Adrenal gland (tissue), 5 donors: ENCODE results near the gene STMN1.
A peak's percentile ranks its signal among the peaks of the same experiment; 100 is the strongest.

Experiments
- POLR2A ChIP-seq, 2 donors: fragments of 450-650 bp; IDR thresholded peaks; one replicate each; pipeline ENCODE4 v1.6.1; 2017; ENCODE audit warnings: antibody characterized with exemption in 2 of 2, mild to moderate bottlenecking in 2 of 2, moderate library complexity in 1 of 2
- TF ChIP-seq, protein P1 (sequence below), 6 experiments: fragments of 450-650 bp in 4 of 6; fragments of 200-600 bp in 2 of 6; sonication (generic) in 1 of 6; IDR thresholded peaks; 1 replicate in 5 of 6; 2 replicates in 1 of 6; pipeline versions ENCODE4 v1.5.1 to v1.8.0; 2016 to 2021; ENCODE audit warnings: antibody characterized with exemption in 6 of 6, mild to moderate bottlenecking in 2 of 6, moderate library complexity in 1 of 6
- donor health status: DM: no; HTN: no; CAD: no.

DNA sequence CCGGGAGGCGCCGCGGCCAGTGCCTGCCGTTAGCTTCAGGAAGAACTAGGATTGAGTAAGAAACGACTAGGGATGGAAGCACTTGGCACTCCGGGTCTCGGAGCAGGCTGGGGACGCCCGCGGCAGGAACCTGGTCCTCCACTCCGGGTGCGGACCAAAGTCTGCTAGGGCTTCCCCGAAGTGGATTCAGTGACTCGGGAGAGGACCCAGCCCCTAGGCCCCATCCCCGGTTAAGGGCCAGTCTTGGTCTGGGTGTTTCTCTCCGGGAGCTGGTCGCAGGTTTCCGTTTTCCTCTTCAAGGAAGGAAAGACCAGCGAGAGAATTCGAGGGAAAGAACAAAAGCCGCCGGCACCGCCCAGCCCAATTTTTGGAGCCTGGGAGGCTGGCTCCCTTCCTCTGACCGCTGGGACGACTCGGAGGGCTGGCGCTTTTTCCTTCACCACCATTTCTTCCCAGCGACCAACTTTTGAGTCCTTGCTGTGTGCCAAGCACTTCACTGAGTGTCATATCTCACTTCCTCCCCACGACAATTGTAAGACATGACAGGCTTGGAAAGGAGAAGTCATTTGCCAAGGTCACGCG lies 16.8 kb upstream of the STMN1 start:
- TF ChIP-seq, protein P1, sequence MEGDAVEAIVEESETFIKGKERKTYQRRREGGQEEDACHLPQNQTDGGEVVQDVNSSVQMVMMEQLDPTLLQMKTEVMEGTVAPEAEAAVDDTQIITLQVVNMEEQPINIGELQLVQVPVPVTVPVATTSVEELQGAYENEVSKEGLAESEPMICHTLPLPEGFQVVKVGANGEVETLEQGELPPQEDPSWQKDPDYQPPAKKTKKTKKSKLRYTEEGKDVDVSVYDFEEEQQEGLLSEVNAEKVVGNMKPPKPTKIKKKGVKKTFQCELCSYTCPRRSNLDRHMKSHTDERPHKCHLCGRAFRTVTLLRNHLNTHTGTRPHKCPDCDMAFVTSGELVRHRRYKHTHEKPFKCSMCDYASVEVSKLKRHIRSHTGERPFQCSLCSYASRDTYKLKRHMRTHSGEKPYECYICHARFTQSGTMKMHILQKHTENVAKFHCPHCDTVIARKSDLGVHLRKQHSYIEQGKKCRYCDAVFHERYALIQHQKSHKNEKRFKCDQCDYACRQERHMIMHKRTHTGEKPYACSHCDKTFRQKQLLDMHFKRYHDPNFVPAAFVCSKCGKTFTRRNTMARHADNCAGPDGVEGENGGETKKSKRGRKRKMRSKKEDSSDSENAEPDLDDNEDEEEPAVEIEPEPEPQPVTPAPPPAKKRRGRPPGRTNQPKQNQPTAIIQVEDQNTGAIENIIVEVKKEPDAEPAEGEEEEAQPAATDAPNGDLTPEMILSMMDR (IDR thresholded peaks at IDR 0.05): no peak
- TF ChIP-seq POLR2A (IDR thresholded peaks at IDR 0.05): peak in 1 of 2 donors; percentile 39
